Inflammatory macrophage treated with lipopolysaccharide for 1 hour (primary cell): ENCODE results near the gene SPG7.
"Not testable (repeated sequence)": the region's sequence is repeated elsewhere in the genome, so short reads cannot be mapped to it uniquely, and the experiment has no call there.

Experiments used
- DNase-seq, 2 donors: peaks; one replicate each; pipeline ENCODE4 v3.0.0-alpha.2; 2020 to 2022

Gene SPG7

DNA sequence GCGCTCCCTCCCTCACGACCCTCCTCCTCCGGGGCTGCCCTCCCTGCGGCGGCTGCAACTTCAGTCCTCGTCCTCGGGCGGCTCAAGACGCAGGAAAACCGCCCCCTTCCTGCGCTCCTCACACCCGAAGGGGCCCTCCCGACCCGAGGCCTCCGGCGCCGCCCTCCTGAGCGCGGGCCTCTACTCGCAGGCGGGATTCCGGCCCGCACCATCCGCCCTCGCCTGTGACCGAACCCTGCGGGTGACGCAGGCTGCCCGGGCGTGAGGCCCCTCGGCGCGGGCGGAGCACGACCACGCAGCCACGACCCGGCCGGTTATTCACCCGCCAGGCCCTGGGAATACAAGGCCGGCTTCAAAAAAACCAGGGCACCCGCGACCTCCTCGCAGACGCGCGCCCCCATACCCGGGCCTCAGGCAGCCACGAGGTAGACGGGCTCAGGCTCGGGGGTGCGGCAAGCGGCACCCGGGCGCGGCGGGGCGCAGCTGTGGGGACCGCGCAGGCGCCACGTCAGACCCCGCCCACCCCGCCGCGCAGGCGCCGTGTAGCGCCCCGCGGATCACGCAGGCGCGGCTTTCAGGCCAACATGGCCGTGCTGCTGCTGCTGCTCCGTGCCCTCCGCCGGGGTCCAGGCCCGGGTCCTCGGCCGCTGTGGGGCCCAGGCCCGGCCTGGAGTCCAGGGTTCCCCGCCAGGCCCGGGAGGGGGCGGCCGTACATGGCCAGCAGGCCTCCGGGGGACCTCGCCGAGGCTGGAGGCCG, at the start of gene SPG7:
TSS of gene SPG7 (plus strand) at position 570 of the 757 bp plus-strand sequence. CDS start at position 585, 15 bp downstream.
- peak; percentile 82 to 93 for DNase-seq

GRCh38 chr16:89458551-89458950, 49.7 kb upstream of the SPG7 start:
- DNase-seq, result no peak

- no peak for DNase-seq
Observed at GRCh38 chr16:89458967-89459366, 49.2 kb upstream of the SPG7 start.

- no peak for DNase-seq
Observed at GRCh38 chr16:89460556-89460955, 47.6 kb upstream of the SPG7 start.

- DNase-seq, result not testable (repeated sequence)
Observed at GRCh38 chr16:89461890-89462289, 46.3 kb upstream of the SPG7 start.

DNA sequence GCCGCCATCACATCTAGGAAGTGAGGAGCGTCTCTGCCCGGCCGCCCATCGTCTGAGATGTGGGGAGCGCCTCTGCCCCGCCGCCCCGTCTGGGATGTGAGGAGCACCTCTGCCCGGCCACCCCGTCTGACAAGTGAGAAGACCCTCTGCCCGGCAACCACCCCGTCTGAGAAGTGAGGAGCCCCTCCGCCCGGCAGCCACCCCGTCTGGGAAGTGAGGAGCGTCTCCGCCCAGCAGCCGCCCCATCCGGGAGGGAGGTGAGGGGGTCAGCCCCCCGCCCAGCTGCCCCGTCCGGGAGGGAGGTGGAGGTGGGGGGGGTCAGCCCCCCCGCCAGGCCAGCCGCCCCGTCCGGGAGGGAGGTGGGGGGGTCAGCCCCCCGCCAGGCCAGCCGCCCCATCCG, 45.6 kb upstream of the SPG7 start:
- not testable (repeated sequence) for DNase-seq

GRCh38 chr16:89463312-89463711, 44.9 kb upstream of the SPG7 start:
- DNase-seq, result not testable (repeated sequence)

- no peak for DNase-seq
Observed at GRCh38 chr16:89466920-89467319, 41.3 kb upstream of the SPG7 start.

- DNase-seq, result no peak
Observed at GRCh38 chr16:89467382-89467781, 40.8 kb upstream of the SPG7 start.

- no peak for DNase-seq
Observed at GRCh38 chr16:89472711-89473075, 35.5 kb upstream of the SPG7 start.

GRCh38 chr16:89473136-89473712, 35.0 kb upstream of the SPG7 start:
- DNase-seq, result no peak

GRCh38 chr16:89473791-89474414, 34.3 kb upstream of the SPG7 start:
- DNase-seq, result peak; percentile 63 to 79

DNA sequence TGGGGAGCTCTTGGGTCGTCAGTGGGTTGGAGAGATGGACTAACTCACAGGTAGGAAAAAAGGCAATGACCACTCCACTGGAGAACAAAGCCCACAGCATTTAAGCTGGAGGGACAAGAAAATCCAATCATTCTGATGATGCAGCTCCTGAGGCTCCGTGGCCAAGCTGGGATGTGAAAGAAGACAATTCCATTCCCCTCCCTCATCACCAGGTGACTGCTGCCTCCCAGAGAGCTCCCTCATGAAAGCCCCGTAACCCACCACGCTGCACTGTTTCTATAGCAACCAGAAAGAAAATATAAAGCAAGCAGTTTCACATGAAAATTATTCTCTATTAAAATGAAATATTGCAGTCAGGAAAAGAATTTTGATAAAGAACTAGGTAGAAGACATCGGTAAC, 33.1 kb upstream of the SPG7 start:
- no peak for DNase-seq

- DNase-seq, result no peak
Observed at GRCh38 chr16:89476379-89476778, 31.8 kb upstream of the SPG7 start.

- no peak for DNase-seq
Observed at GRCh38 chr16:89476811-89477261, 31.4 kb upstream of the SPG7 start.

DNA sequence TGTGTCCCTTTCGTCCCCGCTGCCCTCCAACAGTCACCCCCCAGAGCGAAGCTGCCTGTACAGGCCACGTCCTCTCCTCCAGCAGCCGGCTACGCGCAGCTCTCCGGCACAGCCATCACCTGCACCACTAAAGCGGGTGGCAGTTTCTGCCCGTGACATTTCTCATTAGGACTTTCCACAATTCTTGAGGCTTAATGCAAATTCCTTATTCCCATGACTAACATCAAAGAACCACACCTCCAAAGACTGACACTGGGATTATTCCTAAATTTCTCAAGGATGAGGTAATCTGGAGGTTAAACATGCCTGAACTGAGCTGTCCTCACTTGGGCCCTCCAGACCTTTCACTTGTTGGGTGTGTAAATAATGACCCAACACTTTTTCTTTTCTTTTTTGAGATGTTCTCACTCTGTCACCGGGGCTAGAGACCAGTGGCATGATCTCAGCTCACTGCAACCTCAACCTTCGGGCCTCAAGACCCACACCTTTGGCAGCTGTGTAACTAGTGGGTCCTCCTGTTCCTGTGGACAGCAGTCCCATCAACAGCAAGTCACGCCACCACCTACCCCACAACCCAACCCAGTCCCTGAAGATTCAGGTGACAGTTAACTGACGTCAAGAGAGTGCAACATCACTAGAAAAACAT, 29.5 kb upstream of the SPG7 start:
- DNase-seq, result peak; percentile 78 to 95

DNA sequence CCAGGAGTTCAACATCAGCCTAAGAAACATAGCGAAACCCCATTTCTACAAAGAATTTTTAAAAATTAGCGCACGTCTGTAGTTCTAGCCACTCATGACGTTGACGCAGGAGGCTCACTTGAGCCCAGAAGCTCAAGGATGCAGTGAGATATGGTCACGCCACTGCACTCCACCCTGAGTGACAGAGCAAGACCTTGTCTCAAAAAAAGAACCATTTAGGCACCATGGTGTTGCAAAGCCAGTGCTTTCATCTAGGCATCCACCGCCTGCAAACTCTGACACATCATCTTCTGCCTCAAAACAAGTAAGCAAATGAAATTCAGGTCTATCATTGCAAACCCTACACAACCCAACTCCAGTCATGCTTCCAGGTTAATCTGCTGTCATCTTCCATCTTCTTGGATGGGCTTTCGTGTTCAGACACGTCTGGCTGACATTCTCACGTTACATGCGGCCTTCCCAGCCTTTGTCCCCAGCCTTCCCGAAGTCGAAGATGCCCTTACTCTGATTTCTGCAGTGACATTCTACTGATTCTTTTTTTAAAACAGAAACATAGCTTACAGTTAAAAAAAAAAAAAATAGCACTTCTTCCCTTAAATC, 26.7 kb upstream of the SPG7 start:
- no peak for DNase-seq

- DNase-seq, result peak in 1 of 2 donors; percentile 45
Observed at GRCh38 chr16:89482150-89482816, 25.9 kb upstream of the SPG7 start.

GRCh38 chr16:89482817-89483205, 25.4 kb upstream of the SPG7 start:
- DNase-seq, result no peak

GRCh38 chr16:89484041-89484501, 24.1 kb upstream of the SPG7 start:
- DNase-seq, result peak; percentile 53 to 68

- DNase-seq, result peak; percentile 56 to 59
Observed at GRCh38 chr16:89484923-89485679, 23.1 kb upstream of the SPG7 start.
